CD4-positive, alpha-beta T cell treated with Interleukin-6 at 100 ng/mL for 8 hours (primary cell): ENCODE data around the gene WIZ.

Source experiments
- DNase-seq: peaks from one replicate; pipeline ENCODE4 v3.0.0-alpha.2; 2020; ENCODE audit warnings: mixed read lengths, low spot score

The WIZ gene

DNA sequence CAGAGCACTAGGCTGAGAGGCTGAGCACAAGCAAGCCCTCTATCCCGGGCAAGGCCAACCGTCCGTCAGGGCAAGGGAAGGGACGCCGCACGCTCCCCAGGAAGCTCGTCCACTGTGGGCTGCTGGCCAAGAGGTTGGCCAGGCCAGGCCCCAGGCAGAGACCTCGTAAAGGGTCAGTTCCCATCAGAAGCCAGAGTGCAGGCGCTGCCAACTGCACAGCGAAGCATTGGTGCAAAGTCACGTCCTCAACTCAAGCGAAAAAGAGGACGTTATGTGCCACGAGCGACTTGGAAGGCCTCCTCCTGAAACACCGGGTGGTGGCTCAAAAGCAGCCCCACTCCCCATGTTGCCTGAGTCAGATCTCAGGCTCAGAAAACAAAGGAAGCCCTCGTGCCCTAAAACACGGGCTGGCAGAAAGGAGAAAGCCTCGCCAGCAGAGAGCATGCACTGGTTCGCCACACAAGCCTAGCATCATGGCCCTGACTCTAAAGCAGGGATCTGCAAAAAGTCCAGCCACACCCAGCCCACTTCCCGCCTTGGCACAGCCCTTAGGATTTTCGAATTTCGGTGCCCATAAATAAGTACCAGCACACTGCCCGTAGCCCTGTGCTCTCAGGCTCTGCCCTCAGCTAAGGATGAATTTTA is 74.8 kb downstream of the WIZ start:
- no peak for DNase-seq

DNA sequence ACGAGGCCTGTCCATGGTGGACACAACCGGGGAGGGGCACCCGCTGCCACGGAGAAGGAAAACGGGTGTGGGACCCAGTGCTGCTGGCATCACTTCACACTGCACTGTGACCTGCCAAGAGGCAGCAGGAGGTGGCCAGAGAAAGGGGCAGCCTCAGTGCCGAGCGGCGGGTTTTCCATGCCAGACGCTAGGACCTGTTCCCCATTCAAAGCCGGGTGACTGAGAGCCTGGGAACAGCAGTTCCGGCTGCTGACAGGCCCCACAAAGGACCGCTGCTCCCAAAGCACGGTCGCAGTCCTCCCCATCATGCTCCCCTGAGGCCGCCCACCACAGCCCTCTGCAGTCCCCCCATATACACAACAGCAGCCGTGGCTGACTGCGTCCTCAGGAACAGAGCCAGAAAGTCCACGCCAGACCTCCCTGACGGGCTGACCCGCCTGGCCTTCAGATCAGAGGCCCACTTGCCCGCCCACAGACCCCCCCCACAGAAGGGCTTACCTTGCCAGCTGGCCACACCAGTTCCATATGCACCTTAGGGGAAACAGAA is 75.6 kb downstream of the WIZ start:
- DNase-seq: no peak

DNA sequence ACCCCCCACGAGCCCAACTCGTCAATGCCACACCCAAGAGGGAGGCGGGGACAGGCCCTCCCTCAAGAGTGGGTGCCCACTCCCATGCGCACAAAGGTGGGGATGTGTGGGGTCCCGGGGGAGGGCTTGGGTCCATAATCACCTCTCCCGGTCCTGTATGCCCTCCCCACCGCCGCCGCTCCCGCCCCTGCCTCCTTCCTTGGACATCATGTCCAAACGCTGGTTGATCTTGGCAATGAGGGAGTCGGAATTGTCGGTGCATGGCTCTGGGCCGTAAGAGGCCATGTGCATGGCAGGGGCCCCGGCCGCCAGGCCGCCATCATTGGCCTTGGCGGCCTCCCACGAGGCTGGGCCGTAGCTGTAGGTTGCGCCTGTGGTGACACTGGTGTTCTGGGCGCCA is 76.1 kb downstream of the WIZ start:
- no peak for DNase-seq

DNA sequence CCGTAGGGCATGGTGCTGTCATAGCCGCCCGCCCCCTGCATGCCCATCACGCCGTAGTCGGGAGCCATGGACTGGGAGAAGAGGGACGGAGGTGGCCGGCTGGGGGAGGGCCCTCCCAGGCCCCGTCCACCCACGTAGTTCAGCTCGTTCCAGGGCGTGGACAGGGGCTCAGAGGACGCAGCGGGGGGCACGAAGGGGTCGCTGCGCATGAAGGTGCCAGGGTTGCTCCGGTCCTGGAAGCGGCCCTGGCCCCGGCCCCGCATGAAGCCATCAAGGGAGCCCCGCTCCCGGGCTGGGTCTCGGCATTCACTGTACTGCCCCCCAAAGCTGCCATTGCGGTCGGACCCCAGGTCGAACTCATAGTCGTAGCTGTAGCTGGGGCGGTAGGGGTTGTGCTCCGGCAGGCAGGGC is 76.9 kb downstream of the WIZ start:
- no peak for DNase-seq

DNA sequence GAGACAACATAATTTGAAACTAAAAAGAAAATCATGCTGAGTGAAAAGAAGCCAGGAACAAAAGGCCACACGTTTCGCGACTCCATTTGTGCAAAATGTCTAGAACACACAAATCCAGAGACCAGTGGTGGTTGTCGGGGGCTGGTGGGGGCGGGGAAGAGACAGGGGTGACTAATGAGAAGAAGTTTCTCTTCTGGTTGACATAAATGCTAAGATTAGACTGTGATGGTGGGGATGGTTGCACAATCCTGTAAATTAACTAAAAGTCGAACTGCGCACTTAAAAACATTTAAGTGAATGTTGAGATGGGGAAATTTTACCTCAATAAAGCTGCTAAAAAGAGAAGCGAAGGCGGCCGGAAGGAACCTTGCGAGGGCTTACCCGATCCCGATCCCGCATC is 77.3 kb downstream of the WIZ start:
- no peak for DNase-seq

DNA sequence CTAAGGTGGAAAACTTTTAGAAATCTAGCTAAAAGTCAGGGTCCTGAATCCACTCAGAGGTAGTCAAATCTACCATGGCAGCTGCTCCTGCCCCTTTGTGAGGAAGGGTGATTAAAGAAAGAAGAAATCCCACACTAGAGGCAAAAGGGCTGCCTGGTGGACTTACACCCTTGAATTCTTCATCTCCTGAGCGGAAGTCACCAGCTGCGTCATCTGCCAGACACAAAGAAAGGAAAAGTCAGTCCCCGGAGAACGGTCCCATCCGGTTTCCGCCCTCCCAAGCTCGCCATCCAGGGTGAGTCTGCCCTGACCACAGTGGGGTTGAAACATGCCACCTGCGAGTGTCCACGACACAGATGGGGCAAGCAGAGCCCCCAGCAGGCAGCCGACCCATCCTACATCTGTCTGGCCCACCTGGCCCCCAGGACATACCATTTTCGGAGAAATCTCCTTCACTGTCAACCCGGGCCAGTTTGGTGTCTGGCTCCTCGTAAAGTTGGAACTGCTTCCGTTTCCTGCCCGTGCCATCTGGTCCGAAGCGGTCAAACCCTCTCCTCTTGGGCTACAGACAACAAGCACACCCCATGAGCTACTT is 77.9 kb downstream of the WIZ start:
- DNase-seq: no peak

DNA sequence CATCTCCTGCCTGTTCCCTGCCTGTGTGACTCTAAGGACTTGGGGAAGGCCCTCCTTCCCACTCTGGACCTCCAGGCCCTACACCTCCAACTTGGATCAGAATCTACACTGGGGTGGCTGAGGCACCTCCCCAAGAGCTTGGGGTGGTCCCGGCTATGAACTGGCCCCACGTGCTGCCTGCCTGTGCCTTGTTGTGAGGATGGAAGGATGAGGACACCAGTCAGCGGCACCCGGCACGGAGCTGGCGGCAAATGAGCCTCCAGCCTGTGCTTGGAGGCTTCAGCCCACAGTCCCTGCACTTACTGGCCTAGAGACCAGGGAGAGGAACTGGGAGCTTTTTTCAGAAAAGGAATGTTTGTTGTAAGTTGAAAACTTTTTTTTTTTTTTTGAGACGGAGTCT is 78.6 kb downstream of the WIZ start:
- no peak for DNase-seq
